Endometrium (tissue), 2 donors: ENCODE data around the gene ITGA11.

Source experiments
- FAIRE-seq: peaks from 2 replicates; lab custom pipeline; 2012; peaks lifted over from hg19 to GRCh38; lab: Jason Lieb, UNC
- donor health status: control.
- donor health status: control.

ITGA11 gene

DNA sequence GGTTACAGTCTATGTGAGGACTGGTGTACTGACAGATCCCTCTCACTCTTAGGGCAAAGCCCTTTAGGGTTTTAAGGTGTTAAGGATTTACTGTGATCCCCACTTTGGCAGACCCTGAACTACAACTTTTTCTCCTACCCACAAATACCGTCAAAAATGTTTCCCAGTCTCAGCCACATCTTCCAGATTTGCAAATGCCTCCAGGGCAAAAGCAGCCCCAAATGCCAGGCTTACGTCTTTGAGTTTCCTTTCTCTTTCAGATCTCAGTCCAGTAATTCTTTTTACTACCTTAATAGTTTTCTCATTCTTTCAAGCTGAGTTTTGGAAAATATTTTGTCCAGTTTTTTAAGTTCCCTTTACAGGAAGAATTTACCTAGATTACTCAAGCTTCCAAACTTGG lies 13.4 kb upstream of the ITGA11 start:
- FAIRE-seq, result no peak

DNA sequence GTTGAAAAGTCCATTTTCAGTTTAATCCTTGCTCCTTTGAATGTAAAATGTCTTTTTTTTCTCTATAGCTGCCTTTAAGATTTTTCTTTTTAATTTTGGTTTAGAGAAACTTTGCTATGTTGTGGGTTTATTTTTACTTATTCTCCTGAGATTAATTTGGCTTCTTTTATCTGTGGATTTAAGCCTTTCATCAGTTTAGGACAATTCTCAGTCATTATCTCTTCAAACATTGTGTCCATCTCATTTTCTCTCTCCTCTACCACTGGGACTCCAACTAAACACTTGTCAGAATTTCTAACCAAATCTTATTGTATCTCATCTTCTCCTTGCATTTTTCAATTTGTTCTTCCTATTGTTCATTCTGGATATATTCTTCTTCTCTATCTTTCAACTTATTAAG lies 12.4 kb upstream of the ITGA11 start:
- no peak for FAIRE-seq

DNA sequence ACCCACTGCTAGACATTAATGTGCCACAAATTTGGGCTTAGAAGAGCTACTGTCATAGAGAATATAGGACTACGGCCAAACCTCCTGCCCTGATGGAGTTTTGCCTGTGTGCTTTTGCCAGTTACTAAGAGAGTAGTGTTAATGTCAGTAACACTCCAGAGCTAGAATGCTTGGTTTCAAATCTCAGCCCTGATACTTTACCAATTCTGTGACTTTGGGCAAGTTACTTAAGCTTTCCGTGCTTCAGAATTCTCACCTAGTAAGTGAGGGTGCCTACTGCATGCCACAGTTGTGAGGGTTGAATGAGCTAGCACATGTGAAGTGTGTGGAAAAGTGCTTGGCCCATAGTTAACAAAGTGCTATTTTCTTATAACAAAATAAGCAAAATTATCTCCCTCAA lies 10.9 kb upstream of the ITGA11 start:
- FAIRE-seq, result no peak

DNA sequence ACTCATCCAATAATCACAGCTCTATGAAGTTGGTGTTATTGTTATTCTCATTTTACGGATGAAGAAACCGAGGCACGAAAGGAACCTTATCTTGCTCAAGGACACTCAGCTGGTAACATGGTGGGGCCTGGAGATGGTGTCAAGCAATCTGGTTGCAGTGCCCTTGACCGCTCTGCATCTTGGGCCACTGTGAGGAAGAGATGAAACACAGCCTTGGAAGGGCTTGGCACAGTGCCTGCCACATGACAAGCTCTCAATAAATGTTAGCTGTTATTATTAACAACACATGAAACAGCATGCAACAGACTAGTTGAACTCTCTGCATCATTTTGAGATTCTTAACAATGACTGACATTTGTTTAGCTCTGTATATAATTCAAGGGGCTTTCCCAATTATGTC lies 10.1 kb upstream of the ITGA11 start:
- FAIRE-seq, result no peak

DNA sequence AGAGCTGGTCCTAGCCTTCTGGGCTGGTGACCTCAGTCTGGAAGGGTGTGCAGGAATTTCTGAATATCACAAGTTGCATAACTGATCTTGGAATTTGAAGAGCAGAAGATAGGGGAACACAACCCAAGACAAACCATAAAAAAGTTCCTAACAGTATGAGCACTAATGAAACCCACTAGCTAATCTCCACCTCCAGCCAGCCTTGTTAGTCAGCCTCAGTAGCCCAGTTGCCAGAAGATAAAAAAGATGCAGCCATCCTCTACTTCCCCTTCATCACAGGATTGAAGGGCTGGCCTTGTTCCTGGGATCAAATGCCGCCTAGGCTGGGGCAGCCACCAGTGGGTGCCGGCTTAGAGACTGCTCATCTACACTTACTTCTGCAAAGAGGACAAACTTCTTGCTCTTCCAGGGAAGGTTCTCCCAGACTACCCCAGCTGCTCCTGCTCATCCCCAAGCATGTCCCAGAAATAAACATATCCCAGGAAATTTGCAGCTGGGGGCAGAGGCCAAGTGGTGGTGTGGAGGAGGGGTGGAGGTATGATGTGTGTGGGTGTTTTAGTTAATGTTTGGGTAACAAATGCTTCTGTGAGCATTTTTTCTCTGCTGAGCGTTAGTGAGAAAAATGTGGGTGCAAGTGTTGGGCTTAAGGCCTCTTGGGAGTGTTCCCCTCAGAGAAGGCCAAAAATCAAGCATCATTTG lies 9.2 kb upstream of the ITGA11 start:
- FAIRE-seq, result no peak

DNA sequence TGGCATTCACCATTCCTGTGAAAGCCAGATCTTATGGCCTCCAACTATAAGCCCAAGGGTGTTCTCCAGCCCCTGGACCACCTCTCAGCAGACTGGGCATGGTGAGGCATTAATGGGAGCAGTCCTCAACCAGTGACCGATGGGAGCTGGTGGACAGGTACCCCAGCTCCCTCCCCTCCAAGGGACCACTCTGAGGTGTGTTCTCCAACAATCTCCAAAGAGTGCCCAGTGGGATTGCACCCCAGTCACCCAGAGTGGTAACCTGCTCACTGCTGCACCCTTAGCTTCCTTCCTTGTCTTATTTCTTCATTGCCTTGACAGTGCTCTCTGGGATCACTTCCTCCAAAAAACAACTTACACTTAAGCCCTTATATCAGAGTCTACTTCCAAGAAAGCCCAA lies 8.2 kb upstream of the ITGA11 start:
- no peak for FAIRE-seq

DNA sequence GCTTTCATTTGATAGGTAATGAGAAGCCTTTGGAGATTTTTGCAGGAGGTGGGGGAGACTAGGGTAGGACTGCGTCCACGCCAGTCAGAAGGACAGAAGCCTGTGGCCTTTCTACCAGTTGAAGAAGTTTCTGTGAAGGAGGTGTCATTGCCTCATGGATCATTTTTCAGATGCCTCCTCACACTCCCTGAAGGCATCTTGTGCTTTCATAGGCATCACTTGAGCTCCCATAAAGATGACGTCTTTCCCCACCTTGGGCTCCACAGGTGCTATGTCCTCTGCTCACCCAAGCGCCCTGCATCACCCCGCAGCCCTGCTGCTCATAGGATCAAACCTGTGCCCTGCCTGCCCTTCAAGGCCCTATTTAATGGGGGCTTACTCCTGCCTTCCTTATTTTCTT lies 7.5 kb upstream of the ITGA11 start:
- no peak for FAIRE-seq

DNA sequence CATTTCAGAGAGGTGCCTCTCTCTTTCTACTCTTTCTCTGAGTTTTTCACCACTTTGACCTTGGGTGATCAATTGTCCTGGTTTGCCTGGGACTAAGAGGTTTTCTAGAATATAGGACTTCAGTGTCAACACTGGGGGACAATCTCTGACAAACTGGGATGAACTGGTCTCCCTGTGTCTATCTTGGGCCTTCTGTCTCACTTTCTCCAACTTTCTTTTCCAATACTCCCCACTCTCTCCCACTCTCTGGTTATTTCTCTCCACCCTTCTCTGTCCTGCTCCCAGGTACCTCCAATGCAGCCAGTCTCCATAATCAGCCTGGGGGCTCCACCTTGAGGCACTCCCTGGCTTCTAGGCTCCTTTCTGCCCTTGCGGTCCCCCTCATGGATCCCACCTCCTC lies 4.7 kb upstream of the ITGA11 start:
- FAIRE-seq, result no peak

DNA sequence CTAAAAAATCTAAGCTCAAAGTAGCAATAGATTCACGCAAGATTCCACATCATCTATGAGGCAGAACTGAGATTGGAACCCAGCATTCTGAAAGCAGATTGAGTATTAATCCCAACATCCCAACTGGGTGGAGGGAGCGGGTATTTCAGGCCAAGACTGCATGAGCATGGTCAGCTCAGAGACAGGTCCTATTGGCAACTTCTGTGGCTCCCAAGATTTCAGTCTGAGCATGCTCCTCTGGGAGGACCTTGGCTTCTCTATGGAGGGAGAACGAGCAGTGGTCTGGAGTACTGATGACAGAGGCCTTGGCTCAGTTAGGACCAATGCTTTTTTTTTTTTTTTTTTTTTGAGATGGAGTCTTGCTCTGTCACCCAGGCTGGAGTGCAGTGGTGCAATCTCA lies 4.0 kb upstream of the ITGA11 start:
- FAIRE-seq, result no peak

DNA sequence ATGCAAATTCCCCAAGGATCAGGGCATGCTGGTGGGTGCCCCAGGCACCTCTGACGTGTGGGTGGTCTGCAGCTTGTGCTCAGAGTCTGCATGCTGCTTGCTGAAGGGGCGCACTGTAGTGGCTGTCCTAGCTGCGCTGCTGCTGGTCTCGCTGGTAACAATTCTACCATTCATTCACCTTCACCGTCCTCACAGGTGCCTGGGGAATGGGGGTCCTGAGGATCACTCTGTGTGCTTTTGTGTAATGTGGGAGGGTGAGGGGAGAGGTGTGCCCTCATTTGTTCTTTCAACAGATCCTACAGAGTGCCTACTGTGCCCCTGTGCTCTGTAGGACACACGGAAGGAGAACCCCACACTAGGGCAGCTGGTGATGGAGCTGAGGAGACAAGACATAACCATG lies 2.1 kb upstream of the ITGA11 start:
- FAIRE-seq, result no peak

DNA sequence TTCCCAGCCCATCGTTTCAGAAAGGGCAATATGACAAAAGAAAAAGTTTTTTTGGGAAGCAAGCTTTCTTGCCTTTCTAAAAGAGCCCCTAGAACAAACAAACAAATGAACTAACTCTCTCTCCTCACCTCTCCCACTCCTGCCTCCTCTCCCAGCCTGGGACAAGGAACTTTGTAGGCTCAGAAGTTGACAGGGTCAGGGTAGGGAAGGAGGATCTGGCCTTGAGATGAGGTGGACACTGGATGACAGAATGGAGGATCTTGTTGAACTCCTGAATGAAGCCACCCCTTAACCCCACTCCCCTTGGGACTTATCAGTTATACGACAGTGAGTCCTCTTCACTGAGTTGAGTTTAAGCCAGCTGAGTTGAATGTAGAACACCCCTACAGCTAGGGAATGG lies 1.6 kb upstream of the ITGA11 start:
- no peak for FAIRE-seq

DNA sequence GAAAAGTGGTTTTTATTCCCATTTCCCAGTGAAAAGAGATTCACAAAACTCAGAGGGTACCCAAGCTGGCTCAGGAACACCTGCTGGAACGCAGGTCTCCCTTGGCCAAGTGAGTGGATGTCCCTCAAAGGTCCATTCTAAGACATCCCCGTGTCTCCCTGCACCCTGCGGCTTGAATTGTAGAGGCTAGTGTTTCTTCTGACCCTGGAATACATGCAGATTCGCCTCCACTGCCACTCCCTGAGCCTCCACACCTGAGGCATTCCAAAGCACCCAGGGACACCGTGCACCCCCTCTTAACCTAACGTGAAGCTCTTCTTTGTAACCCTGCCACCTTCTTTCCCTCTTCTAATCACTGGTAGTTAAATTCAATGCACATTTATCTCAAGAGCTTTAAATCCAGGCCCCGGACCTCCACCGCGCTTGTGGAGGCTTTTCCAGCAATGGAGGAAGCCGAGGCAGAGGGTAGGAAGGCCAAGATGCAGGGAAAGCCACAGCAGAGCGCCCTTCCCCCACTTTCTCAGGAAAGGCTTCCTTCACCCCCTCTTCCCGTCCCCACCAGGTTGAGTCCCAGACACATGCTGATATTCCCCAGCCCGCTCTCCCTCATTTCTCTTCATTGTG lies 590 bp upstream of the ITGA11 start:
- no peak for FAIRE-seq

DNA sequence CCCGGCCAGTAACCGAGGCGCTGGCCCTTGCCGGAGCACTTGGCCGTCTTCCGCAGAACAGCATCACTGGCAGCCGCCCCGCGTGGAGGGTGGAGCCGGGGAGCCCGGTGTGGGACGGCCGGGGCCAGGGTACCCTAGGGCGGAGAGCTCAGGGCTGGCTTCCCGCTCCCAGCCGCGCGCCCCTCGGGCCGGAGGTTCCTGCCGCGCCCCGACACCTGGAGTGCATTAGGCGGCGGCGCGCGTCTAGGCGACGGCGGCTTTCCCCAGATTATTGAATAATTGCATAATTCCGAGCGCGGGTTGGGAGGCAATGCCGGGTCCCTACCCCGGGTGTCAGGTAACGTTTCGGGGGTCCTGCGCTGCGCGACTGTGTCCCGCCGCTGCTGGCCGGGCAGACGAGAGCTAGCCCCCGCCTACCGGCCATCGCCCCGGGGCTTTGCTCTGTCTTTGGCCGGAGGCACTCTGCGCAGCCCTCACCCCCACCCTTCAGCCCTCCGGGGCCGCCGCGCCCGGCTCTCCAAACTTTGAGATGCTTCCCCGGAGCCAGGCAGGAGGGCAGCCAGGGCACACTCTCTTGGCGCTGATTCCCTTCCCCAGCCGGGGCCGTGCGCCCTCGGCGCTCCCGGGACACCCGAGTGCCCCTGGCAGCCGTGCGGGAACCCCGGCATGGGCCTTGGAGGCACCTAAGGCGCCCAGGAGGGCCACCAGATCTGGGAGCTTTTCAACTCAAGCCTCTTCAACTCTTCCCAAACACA lies 749 bp downstream of the ITGA11 start:
- FAIRE-seq, result no peak

DNA sequence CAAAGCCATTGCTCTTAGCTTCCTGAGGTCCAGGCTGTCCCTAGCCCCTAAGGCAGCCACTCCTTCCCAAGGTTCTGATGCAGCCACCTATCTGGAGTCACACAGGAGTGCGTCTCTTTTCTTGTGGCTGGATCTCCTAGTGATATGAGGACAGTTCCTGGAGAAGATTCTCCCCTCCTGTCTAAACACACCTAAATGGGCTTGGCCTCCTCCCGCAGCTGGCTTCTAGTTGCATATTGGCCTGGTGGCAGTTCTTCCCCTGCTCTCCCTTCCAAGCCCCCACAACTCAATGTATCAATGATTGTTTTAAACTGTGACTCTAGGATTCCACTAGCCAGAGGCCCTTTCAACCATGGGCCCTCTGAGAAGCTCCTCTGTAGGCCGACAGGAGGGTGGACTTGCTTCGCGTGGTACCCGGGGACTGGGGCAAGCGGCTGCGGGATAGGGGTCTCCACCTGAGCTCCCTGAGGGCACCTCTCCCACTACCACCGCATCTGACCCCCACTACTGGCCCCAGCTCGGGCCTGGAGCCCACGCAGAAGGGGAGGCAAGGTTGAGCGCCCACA lies 1.4 kb downstream of the ITGA11 start:
- no peak for FAIRE-seq

DNA sequence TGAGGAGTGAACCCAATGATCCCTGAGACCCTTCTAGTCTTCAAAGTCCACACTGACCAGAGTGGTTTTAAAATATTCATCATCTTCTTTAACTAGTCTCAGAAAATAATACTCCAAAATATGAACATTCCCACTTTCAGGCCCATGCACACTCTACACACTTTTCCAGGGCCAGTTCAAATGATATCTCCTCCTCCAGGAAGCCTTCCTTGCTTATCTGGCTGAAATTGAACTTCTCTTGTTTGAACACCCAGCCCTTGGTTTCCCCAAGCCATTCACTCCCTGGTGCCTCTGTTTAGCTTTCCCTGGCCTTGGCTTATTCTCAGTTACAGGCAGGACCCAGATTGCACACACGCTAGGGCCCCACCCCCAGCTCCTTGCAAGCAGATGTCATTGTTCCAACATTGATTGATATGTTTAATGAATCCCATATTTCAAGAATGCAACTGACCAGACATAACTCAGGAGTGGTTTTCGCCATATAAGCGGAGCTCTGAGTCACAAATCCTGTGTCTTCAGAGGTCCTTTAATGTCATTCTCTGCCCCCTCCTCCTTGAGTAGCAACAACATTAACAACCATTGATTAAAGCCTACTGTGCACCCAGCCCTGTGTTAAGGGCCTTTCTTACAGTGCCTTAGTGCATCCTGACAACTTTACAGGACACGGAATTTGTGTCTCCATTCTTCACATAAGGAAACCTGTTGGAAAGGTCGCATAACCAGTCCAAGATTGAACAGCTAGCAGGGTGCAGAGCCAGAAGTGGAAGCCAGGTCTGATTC lies 2.1 kb downstream of the ITGA11 start:
- FAIRE-seq, result no peak

DNA sequence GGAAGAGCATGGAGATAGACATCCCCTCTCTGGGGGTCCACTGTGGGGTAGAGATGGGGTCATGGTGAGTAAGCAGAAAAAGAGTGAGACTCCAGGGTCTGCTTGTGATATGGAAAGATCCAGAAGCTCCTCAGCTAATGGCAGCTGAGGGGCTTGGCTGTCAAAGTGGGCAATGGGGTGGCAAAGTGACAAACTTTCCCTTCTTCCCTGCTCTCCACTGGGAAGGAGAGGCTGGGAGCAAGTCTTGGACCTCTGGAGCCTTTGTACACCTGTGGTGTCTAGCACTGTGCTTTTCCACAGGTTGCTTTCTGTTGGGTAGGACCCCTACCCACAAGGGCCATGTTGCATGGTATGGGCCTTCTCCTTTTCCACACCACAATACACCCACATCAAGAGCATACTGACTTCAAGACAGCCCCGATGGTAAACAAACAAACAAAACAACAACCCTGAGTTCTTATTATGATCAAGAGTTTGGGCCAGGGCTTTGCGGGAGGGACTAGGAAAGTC lies 3.5 kb downstream of the ITGA11 start:
- FAIRE-seq, result no peak

DNA sequence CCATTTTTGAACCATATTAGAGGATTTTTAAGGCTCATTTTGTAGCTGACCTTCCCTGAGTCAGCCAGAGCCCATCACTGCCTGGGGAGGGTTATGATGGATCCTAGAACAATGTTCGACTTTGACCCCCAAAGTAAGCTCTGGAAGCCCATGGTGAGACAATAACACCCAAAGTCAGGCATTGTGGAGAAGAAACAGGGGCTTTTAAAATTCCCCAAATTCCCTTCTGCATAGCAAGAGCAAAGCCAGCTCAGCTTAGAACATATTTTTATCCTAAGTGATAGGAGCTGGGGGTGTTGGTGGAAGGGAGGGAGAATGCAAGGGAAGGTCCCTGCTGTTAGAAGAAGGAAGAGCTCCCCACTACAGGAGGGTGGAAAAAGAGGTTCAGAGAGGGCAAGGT lies 4.0 kb downstream of the ITGA11 start:
- no peak for FAIRE-seq

DNA sequence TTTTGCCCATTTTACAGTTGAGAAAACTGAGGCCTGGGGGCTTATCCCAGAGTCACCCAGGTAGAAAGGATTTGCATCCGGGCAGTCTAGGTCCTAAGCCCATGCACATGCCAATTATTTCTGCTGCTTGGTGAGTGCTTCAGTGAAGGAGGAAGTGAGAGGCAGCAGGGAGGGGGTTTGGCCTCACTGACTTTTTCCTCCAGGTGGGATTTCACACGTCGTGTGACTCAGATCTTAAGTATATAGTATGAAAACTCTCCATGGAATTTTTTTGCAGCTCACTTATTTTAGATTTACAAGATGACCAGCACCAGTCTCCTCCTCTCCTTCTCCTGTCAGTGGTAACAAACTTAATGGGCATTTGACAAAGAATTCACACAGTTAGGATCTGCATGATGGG lies 4.6 kb downstream of the ITGA11 start:
- FAIRE-seq, result no peak

DNA sequence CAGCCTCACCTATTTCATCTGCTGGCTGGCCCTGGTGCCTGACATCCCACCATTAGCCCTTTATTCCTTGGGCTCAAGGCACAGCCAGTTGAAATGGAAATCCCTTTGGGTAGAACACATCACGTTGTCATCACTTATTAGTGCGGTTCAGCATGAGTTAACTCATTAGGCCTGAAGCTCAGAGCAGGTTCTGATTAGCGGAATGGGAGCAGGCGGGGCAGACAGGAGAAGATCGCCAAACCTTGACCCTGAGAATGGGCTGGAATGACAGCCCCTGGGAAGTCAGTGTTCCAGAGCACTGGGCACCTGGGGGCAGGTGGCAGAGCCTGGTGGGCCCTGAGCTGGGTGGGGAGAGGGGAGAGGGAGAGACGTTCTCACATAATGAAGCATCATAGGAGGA lies 5.8 kb downstream of the ITGA11 start:
- no peak for FAIRE-seq

DNA sequence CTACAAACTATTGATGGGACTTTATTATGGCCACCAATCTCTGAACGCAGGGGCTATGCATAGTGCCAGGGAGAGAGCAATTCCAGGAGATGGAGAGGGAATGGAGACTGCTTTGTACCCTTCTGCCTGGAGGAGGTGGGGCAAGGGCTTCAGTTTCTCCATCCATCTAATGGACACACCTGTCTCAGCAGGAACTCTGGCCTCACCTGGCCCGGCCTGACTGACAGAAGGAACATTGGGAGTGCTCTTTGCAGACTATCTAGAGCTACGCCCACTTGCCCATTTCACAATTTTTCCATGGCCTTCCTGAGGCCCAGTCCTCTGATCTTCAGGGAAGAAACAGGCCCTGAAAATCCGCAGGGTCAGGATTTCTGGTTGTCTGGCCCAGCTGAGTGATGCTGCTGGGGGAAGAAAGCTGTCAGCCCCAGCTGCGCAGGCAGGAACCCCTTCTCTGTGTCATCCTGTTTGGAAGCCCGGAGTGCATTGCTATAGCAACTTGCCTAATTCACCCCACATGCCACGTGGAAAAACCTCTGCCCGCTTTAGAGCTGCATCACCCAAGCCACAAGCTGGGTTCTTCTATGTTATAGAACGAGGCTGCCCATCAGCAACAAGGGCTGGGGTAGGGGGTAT lies 6.4 kb downstream of the ITGA11 start:
- FAIRE-seq, result no peak

DNA sequence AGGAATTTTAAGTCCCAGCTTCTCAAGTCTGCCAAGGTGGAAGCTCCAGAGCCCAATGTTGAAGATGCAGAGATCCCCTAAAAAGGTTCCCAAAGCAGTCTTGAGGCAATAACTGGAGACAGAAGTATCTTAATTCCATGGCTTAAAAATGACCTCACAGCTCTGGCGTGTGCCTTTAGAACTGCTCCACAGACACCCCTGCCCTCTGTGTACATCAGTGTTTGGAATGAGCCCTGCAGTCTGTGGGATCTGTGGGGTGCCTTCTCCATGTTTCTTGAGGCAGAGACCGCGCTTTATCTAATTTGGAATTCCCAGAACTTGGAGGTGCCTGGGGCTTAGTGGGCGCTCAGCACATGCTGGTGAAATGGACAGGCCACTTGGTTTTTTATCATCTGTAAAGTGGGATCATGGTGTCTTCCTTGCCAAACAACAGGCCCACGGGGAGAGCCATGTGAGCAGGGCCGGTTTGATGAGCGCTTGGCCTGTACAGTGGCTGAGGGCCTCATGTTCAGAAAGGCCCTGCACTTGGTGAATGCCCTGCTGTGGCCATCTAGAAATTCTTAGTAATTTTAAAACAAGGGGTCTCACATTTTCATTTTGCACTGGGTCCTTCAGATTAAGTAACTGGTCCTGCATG lies 7.1 kb downstream of the ITGA11 start:
- FAIRE-seq, result no peak
